Common myeloid progenitor, CD34-positive (primary cell): Measurements from ENCODE around the gene PKN1.

Experiments used
- CTCF ChIA-PET: fragments of 350-600 bp; sonication (Branson Sonifier 250); formaldehyde crosslinking; loops from one replicate; lab custom pipeline; 2021; ENCODE audit warnings: antibody characterized with exemption; lab: Charles Lee
- POLR2A ChIA-PET: fragments of 350-600 bp; sonication (Branson Sonifier 250); formaldehyde crosslinking; loops from one replicate; lab custom pipeline; 2021; ENCODE audit warnings: antibody characterized with exemption; lab: Charles Lee
- DNase-seq, 3 donors: peaks; one replicate each; pipeline versions ENCODE4 v3.0.0 to v3.0.0-alpha.2; 2013
- H3K27ac ChIP-seq, 2 experiments: 1 replicate in 1 of 2; 2 replicates in 1 of 2; pipeline ENCODE4 v1.7.0; 2013; ENCODE audit warnings: inconsistent platforms in 2 of 2, low read length in 2 of 2, mild to moderate bottlenecking in 2 of 2, low read depth in 1 of 2, moderate library complexity in 1 of 2; ENCODE audit not compliant: severe bottlenecking in 2 of 2, insufficient read depth in 1 of 2, poor library complexity in 1 of 2
- H3K27me3 ChIP-seq, 5 experiments: replicated peaks in 2 of 5; 1 replicate in 3 of 5; 2 replicates in 2 of 5; pipeline versions ENCODE4 v1.6.1 to v1.7.0; 2013; ENCODE audit warnings: low read length in 4 of 5, mild to moderate bottlenecking in 2 of 5, moderate library complexity in 2 of 5, inconsistent platforms in 1 of 5; ENCODE audit not compliant: insufficient read depth in 5 of 5, control insufficient read depth in 4 of 5
- H3K36me3 ChIP-seq, 4 experiments: 1 replicate in 2 of 4; 2 replicates in 2 of 4; pipeline versions ENCODE4 v1.6.1 to v1.7.0; 2013; ENCODE audit warnings: low read length in 3 of 4, control low read depth in 1 of 4, mild to moderate bottlenecking in 1 of 4; ENCODE audit not compliant: control insufficient read depth in 4 of 4, insufficient read depth in 4 of 4
- H3K4me1 ChIP-seq, 4 experiments: 1 replicate in 3 of 4; 2 replicates in 1 of 4; pipeline versions ENCODE4 v1.6.1 to v1.7.1; 2013; ENCODE audit warnings: low read length in 3 of 4, mild to moderate bottlenecking in 3 of 4, control low read depth in 1 of 4, inconsistent platforms in 1 of 4, moderate library complexity in 1 of 4; ENCODE audit not compliant: control insufficient read depth in 4 of 4, insufficient read depth in 4 of 4; ENCODE audit errors: control extremely low read depth in 1 of 4
- H3K4me3 ChIP-seq, 7 experiments: 1 replicate in 4 of 7; 2 replicates in 3 of 7; pipeline versions ENCODE4 v1.5.1 to v1.7.0; 2013; ENCODE audit warnings: mild to moderate bottlenecking in 7 of 7, low read length in 6 of 7, moderate library complexity in 6 of 7, inconsistent platforms in 2 of 7, low read depth in 2 of 7, control low read depth in 1 of 7; ENCODE audit not compliant: insufficient read depth in 4 of 7, control insufficient read depth in 1 of 7; ENCODE audit errors: extremely low read depth in 1 of 7
- H3K9me3 ChIP-seq, 5 experiments: 1 replicate in 4 of 5; 2 replicates in 1 of 5; pipeline versions ENCODE4 v1.6.1 to v1.7.1; 2013; ENCODE audit warnings: low read length in 4 of 5, mild to moderate bottlenecking in 2 of 5, inconsistent platforms in 1 of 5, low read depth in 1 of 5, moderate library complexity in 1 of 5; ENCODE audit not compliant: control insufficient read depth in 4 of 5, insufficient read depth in 2 of 5; ENCODE audit errors: control extremely low read depth in 1 of 5
- WGBS: methylation state at CpG from one replicate; pipeline ENCODE4 v1.1.5; 2013; ENCODE audit not compliant: insufficient coverage; 5-methylcytosine and 5-hydroxymethylcytosine counted together

Gene PKN1

DNA sequence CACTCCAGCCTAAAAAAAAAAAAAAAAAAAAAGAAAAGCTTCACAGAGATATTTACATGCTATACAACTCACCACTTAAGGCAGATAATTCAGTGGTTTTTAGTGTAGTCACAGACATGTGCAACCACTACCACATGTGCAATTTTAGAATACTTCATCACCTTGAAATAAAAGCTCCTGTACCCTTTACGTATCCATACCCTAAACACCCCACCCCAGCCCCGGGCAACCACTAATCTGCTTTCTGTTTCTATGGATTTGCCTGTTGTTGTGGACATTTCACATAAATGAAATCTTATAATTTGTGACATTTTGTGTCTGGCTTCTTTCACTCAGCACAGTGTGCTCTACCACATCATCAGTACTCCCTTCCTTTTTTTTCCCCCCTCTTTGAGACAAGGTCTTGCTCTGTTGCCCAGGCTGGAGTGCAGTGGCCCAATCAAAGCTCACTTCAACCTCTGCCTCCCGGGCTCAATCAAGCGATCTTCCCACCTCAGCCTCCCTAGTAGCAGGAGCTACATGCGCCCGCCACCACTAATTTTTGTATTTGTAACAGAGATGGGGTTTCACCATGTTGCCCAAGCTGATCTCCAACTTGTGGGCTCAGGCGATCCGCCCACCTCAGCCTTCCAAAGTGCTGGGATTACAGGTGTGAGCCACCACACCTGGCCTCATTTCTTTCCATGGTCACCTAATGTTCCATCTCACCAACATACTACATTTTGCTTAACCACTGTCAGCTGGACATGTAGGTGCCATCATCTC, 18.0 kb upstream of the PKN1 start:
- 98% methylated on average over 4 of the region's 8 CpGs for WGBS
- no peak overlapping the region for H3K4me3 ChIP-seq
- H3K27ac ChIP-seq = no peak overlapping the region
- no peaks in the 10 kb centered on the region for H3K27me3 ChIP-seq
- ChIA-PET CTCF (interaction anchor here (1.2 to 3.3 kb wide), 4 partner anchors 9 to 279 kb away, joined by 3 to 19 read pairs (median 10); partner anchors contain the start of gene ASF1B), POLR2A (interaction anchor here (0.6 to 0.9 kb wide), 2 partner anchors 9 to 279 kb away, joined by 3 to 4 read pairs; partner anchors contain the start of gene ASF1B)
- DNase-seq = peak in 1 of 3 donors; percentile 40
- no peaks in the 10 kb centered on the region for H3K9me3 ChIP-seq
- H3K36me3 ChIP-seq = peaks cover 8 to 64% (median 33%) of the 10 kb centered on the region in 4 experiments
- peaks cover 2 to 33% (median 30%) of the 10 kb centered on the region in 4 experiments for H3K4me1 ChIP-seq

DNA sequence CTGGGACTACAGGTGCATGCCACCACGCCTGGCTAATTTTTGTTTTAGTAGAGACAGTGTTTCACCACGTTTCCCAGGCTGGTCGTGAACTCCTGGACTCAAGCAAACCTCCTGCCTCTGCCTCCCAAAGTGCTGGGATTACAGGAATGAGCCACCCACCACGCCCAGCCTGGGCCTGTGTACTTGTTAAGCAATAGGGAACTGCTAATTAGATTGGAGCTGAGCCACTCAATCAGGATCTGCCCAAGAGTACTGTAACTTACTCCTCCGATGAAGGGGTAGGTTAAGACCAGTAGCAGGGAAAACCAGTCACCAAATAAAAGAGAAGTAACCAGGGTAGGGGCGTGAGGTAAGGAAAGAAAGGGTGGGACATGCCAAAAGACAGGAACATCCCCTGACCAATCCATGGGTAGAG, 16.3 kb upstream of the PKN1 start:
- DNase-seq = peak in 1 of 3 donors; percentile 42
- POLR2A ChIA-PET = interaction anchor here (0.6 kb wide), 1 partner anchor 277 kb away, joined by 7 read pairs; no protein-coding TSS in a partner anchor
- Histone ChIP-seq H3K27ac (peak overlapping the region in 1 of 2 experiments; percentile 49), H3K9me3 (no peaks in the 10 kb centered on the region), H3K4me1 (peaks cover 2 to 34% (median 30%) of the 10 kb centered on the region in 4 experiments), H3K4me3 (peak overlapping the region in 4 of 7 experiments; percentile 4 to 48 (median 24)), H3K27me3 (no peaks in the 10 kb centered on the region), H3K36me3 (peaks cover 4 to 46% (median 20%) of the 10 kb centered on the region in 4 experiments)
- CTCF ChIA-PET = interaction anchor here (1.3 to 3.3 kb wide), 2 partner anchors 11 to 15 kb away, joined by 4 to 19 read pairs; no protein-coding TSS in a partner anchor
- 67% methylated on average over 5 of the region's 6 CpGs for WGBS

DNA sequence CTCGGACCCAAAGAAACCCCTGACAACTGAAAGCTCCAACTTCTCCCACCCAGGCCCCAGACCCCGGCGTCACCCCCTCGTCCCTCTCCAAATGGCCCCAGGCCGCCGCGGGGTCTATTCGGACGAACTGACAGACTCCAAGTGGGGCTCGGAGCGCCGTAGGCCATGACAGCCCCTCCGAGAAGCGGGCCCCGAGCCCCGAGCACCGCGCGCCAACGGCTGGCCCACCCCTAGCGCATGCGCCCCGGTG, 14.3 kb upstream of the PKN1 start:
- POLR2A ChIA-PET = interaction anchor here (0.6 kb wide), 1 partner anchor 12 kb away, joined by 4 read pairs; no protein-coding TSS in a partner anchor
- Histone ChIP-seq H3K36me3 (peaks cover 0 to 27% (median 5%) of the 10 kb centered on the region in 4 experiments), H3K4me1 (peaks cover 2 to 37% (median 31%) of the 10 kb centered on the region in 4 experiments), H3K4me3 (peak overlapping the region; percentile 37 to 94 (median 81)), H3K9me3 (no peaks in the 10 kb centered on the region), H3K27ac (peak overlapping the region; percentile 88 to 96), H3K27me3 (no peaks in the 10 kb centered on the region)
- CTCF ChIA-PET = interaction anchor here (0.6 to 3.3 kb wide), 3 partner anchors 11 to 370 kb away, joined by 4 to 14 read pairs (median 4); no protein-coding TSS in a partner anchor
- under 1% methylated on average over 23 of the region's 23 CpGs for WGBS
- peak in 1 of 3 donors; percentile 89 for DNase-seq

DNA sequence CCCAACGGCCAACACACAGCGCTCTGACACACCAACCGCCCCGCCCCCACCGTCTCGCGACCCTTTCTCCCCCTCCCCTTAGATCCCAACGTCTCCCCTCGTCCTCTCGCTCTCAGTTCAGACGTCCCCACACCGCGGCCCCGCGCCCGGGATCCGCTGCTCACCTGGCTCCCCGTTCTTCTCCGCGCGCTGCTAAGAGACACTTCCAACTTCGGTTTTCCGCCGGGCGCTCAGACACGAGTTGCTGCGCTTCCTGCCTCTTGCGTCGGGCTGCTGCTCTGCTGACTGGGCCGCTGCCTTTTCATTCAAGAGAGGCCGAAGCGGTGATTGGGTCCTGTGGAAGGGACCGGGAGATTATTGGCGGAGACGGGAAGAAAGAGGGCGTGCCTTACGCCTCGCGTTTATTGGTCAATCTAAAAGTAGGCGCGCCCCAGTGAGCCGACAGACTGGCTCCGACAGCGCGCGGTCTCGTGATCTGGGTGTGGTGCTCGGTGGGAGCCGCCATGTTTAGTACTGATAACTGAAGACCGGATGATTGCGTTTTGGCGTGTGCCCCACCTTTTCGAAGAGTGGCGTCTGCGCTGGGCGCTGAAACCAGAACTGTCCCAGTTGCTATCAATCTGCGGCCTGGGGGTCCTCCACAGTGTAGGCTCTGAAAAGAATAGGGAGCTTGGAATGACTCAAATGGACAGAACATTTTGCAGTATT, 13.8 kb upstream of the PKN1 start, which contains the start of gene DDX39A:
Gene DDX39A (minus strand): TSS at position 236 of the 708 bp plus-strand sequence. CDS start 6,121 bp downstream, outside the sequence.
- under 1% methylated on average over 52 of the region's 57 CpGs for WGBS
- peaks cover 2 to 37% (median 31%) of the 10 kb centered on the region in 4 experiments for H3K4me1 ChIP-seq

DNA sequence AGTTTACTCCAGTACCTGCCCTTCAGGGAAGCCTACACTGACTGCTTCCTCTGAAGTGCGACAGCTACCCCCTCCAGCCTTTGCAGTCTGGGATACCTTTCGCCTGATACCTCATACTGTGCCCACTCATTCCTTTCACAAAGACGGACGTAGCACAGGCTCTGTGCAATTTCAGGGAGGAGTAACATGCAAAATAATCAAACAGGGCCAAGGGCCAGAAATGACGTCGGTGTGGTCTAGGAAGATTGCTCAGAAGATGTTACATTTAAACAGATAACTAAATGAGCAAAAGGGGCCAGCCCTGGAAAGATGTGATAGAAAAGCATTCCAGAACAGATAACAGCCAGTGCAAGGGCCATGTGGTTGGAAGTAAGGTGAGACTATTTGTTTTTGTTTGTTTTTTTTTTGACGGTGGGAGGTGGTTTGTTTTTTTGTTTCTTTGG, 7.4 kb upstream of the PKN1 start:
- H3K36me3 ChIP-seq = no peaks in the 10 kb centered on the region
- no peak overlapping the region for H3K27ac ChIP-seq
- 92% methylated on average over 5 of the region's 7 CpGs for WGBS
- POLR2A ChIA-PET = no interaction called here
- no peaks in the 10 kb centered on the region for H3K9me3 ChIP-seq
- no peak overlapping the region for H3K4me3 ChIP-seq
- DNase-seq = no peak
- peaks cover 0 to 3% (median 1%) of the 10 kb centered on the region in 4 experiments for H3K4me1 ChIP-seq
- no peaks in the 10 kb centered on the region for H3K27me3 ChIP-seq
- CTCF ChIA-PET = interaction anchor here (1.0 kb wide), 1 partner anchor 56 kb away, joined by 3 read pairs; no protein-coding TSS in a partner anchor

More for the DNA sequence above, 13.8 kb upstream of the PKN1 start, which contains the start of gene DDX39A:
- peak within 1 kb of the TSS; percentile 88 to 96 for H3K27ac ChIP-seq
- ChIA-PET CTCF (interaction anchor here (0.6 to 3.3 kb wide), 7 partner anchors 10 to 370 kb away, joined by 3 to 14 read pairs (median 6); no protein-coding TSS in a partner anchor), POLR2A (interaction anchor here (0.6 to 1.4 kb wide), 2 partner anchors 12 to 99 kb away, joined by 3 to 4 read pairs; partner anchors contain the start of gene DNAJB1)
- peaks cover 0 to 23% (median 4%) of the 10 kb centered on the region in 4 experiments for H3K36me3 ChIP-seq
- H3K4me3 ChIP-seq = peak within 1 kb of the TSS; percentile 42 to 94 (median 81)
- no peaks in the 10 kb centered on the region for H3K9me3 ChIP-seq
- DNase-seq = peak; percentile 99 to 100 (median 100)
- no peaks in the 10 kb centered on the region for H3K27me3 ChIP-seq

DNA sequence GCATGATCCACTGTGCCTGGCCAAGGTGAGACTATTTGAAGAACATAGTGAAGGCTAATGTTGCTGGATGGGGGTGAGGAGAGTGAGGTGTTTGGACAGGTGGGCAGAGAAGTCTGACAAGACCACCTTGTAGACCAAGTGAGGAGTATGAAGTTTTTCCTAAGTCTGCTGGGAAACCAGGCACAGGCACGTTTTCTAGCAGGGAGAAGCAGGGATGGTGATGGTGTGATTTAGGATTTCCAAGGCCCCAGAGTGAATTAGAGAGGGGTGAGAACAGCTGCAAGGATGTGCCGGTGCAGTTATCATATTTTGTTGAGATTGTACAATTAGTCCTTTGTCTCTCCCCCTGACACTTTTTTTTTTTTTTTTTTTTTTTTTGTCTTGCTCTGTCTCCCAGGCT, 5.6 kb upstream of the PKN1 start:
- Histone ChIP-seq H3K27me3 (no peaks in the 10 kb centered on the region), H3K27ac (no peak overlapping the region), H3K4me3 (no peak overlapping the region), H3K36me3 (no peaks in the 10 kb centered on the region), H3K4me1 (peaks cover 0 to 8% (median 6%) of the 10 kb centered on the region in 4 experiments), H3K9me3 (no peaks in the 10 kb centered on the region)
- ChIA-PET POLR2A (no interaction called here), CTCF (interaction anchor here (1.5 kb wide), 1 partner anchor 53 kb away, joined by 3 read pairs; no protein-coding TSS in a partner anchor)
- DNase-seq = no peak
- WGBS = 100% methylated on average over 1 of the region's 2 CpGs
